K562 (cell line): ENCODE results near the gene CPSF4L. TPM values are rescaled to one million over a fixed set of nuclear protein-coding genes. Genes with fewer than 3 reads are reported as not detected.

Source experiments
- ATAC-seq: fragments of 200-7000 bp; cut with Tn5 transposase; 3 replicates; pipeline ENCODE4 v1.9.1; 2020; ENCODE audit warnings: moderate library complexity
- BruUV-seq: library from RNA; stranded (reverse); fragments of 400-500 nt; replicated peaks from 2 replicates; lab custom pipeline; 2021; lab: Mats Ljungman, UMichigan
- CTCF ChIA-PET: fragments of 300-600 bp; formaldehyde crosslinking; extraction: SDS; loops from one replicate; lab custom pipeline; 2021; ENCODE audit warnings: low intra/inter-chr PET ratio; lab: Yijun Ruan, JAX
- POLR2A ChIA-PET: fragments of 300-600, 350-650 bp; sonication (Branson Sonifier 250); formaldehyde crosslinking; extraction: SDS; loops from one replicate; lab custom pipeline; 2021; ENCODE audit warnings: antibody characterized with exemption, inconsistent platforms; lab: Yijun Ruan, JAX
- DNase-seq, 4 experiments: peaks; one replicate each; pipeline versions ENCODE4 v3.0.0 to v3.0.0-alpha.2; 2011 to 2018; ENCODE audit warnings: low spot score in 3 of 4, mixed read lengths in 3 of 4; ENCODE audit errors: extremely low read depth in 1 of 4
- FAIRE-seq: peaks from 2 replicates; lab custom pipeline; 2011; peaks lifted over from hg19 to GRCh38; lab: Jason Lieb, UNC
- H2AFZ ChIP-seq: 2 replicates; pipeline ENCODE4 v1.6.0; 2011; ENCODE audit warnings: low read depth, low read length, control low read depth, inconsistent platforms
- H3K27ac ChIP-seq: fragments of 200-600 bp; 3 replicates; pipeline ENCODE4 v1.8.0; 2011; ENCODE audit warnings: low read depth, mild to moderate bottlenecking, control low read depth, inconsistent platforms, low read length, moderate library complexity, mixed read lengths; ENCODE audit errors: extremely low read depth
- H3K27me3 ChIP-seq, 2 experiments: fragments of 300-600 bp in 1 of 2; 2 replicates in 1 of 2; 3 replicates in 1 of 2; pipeline versions ENCODE4 v1.6.0 to v1.8.0; 2011; ENCODE audit warnings: inconsistent platforms in 2 of 2, low read length in 2 of 2, mild to moderate bottlenecking in 1 of 2, mixed read lengths in 1 of 2, moderate library complexity in 1 of 2; ENCODE audit not compliant: control insufficient read depth in 2 of 2, insufficient read depth in 2 of 2
- H3K36me3 ChIP-seq: fragments of 300-600 bp; 3 replicates; pipeline ENCODE4 v1.8.0; 2011; ENCODE audit warnings: mild to moderate bottlenecking, low read length, inconsistent platforms; ENCODE audit not compliant: control insufficient read depth, insufficient read depth
- H3K4me1 ChIP-seq, 2 experiments: fragments of 200-600 bp in 1 of 2; replicated peaks in 1 of 2; 2 replicates in 1 of 2; 3 replicates in 1 of 2; pipeline versions ENCODE4 v1.5.1 to v1.8.0; 2011; ENCODE audit warnings: inconsistent platforms in 2 of 2, low read length in 2 of 2, mild to moderate bottlenecking in 1 of 2, mixed read lengths in 1 of 2, moderate library complexity in 1 of 2; ENCODE audit not compliant: control insufficient read depth in 2 of 2, insufficient read depth in 2 of 2
- H3K4me2 ChIP-seq: 2 replicates; pipeline ENCODE4 v1.6.1; 2011; ENCODE audit warnings: low read length, control low read depth, inconsistent platforms, mixed read lengths; ENCODE audit not compliant: insufficient read depth
- H3K4me3 ChIP-seq: fragments of 200-600 bp; sonication (generic), shearing (Covaris generic); 2 replicates; pipeline ENCODE4 v1.5.1; 2016; ENCODE audit warnings: control low read depth, inconsistent platforms
- H3K79me2 ChIP-seq: fragments of 200-600 bp; 3 replicates; pipeline ENCODE4 v1.8.0; 2011; ENCODE audit warnings: low read length, inconsistent platforms; ENCODE audit not compliant: control insufficient read depth, insufficient read depth
- H3K9ac ChIP-seq, 2 experiments: 2 replicates each; pipeline versions ENCODE4 v1.6.0 to v1.6.1; 2011; ENCODE audit warnings: low read depth in 2 of 2, low read length in 2 of 2, control low read depth in 1 of 2, inconsistent platforms in 1 of 2, mild to moderate bottlenecking in 1 of 2, mixed read lengths in 1 of 2; ENCODE audit not compliant: insufficient read depth in 1 of 2
- H3K9me1 ChIP-seq: one replicate; pipeline ENCODE4 v1.6.0; 2011; ENCODE audit warnings: inconsistent platforms, mild to moderate bottlenecking, low read length, moderate library complexity; ENCODE audit not compliant: control insufficient read depth, insufficient read depth
- H3K9me3 ChIP-seq: replicated peaks from 2 replicates; pipeline ENCODE4 v1.5.1; 2011; ENCODE audit warnings: low read depth, low read length, inconsistent platforms; ENCODE audit not compliant: control insufficient read depth, insufficient read depth
- H4K20me1 ChIP-seq: replicated peaks from 2 replicates; pipeline ENCODE4 v1.6.1; 2011; ENCODE audit warnings: low read length, inconsistent platforms, mixed read lengths; ENCODE audit not compliant: control insufficient read depth, insufficient read depth
- ETS1 ChIP-seq: conservative IDR thresholded peaks from 2 replicates; pipeline ENCODE4 v1.6.1; 2011; ENCODE audit warnings: low read depth, mild to moderate bottlenecking, low read length; ENCODE audit not compliant: control insufficient read depth
- EZH2 ChIP-seq: IDR thresholded peaks from 2 replicates; pipeline ENCODE4 v1.6.1; 2012; ENCODE audit warnings: low read depth, mild to moderate bottlenecking, inconsistent platforms, low read length, borderline replicate concordance
- FOXM1 ChIP-seq, 2 experiments: fragments of 450-650 bp in 1 of 2; sonication (generic) in 1 of 2; formaldehyde crosslinking in 1 of 2; IDR thresholded peaks; 2 replicates each; pipeline versions ENCODE4 v1.6.1 to v1.9.0; 2017 to 2022; ENCODE audit warnings: low read depth in 2 of 2, mild to moderate bottlenecking in 2 of 2, missing genetic modification reagents in 1 of 2, moderate library complexity in 1 of 2
- GATAD2A ChIP-seq: fragments of 450-650 bp; IDR thresholded peaks from 2 replicates; pipeline ENCODE4 v1.6.1; 2017
- MTA2 ChIP-seq: fragments of 450-650 bp; IDR thresholded peaks from 2 replicates; pipeline ENCODE4 v1.6.1; 2016; ENCODE audit warnings: low read depth
- MXI1 ChIP-seq: IDR thresholded peaks from 2 replicates; pipeline ENCODE4 v1.6.1; 2011; ENCODE audit warnings: low read depth, mild to moderate bottlenecking, improper control_type of control experiment, low read length
- NEUROD1 ChIP-seq: fragments of 150-350 bp; IDR thresholded peaks from 2 replicates; pipeline ENCODE4 v1.6.1; 2014; ENCODE audit warnings: borderline replicate concordance, low read length, low read depth; ENCODE audit not compliant: partially characterized antibody
- RBM34 ChIP-seq: fragments of 200-400 bp; formaldehyde crosslinking; IDR thresholded peaks from 2 replicates; pipeline ENCODE4 v1.6.1; 2018; ENCODE audit warnings: low read length, borderline replicate concordance; ENCODE audit not compliant: insufficient read depth
- STAT5B ChIP-seq: fragments of 250-450 bp; sonication (Bioruptor Pico); IDR thresholded peaks from 2 replicates; pipeline ENCODE4 v1.8.0; 2021; ENCODE audit warnings: mild to moderate bottlenecking, inconsistent platforms
- ZNF175 ChIP-seq: fragments of 200-800 bp; sonication (Bioruptor generic); IDR thresholded peaks from 2 replicates; pipeline ENCODE4 v1.6.1; 2016; ENCODE audit warnings: low read depth, mild to moderate bottlenecking, missing genetic modification characterization, missing compliant biosample characterization
- ZNF589 ChIP-seq: fragments of 200-800 bp; sonication (Bioruptor generic); IDR thresholded peaks from 2 replicates; pipeline ENCODE4 v1.6.1; 2016; ENCODE audit warnings: low read depth, missing genetic modification characterization, missing compliant biosample characterization
- WGBS: fragments of 100-300 bp; shearing (Covaris generic); methylation state at CpG from one replicate; pipeline ENCODE4 v1.1.6; 2016; ENCODE audit warnings: low coverage, mixed read lengths; ENCODE audit not compliant: insufficient coverage; ENCODE audit errors: missing lambda C conversion rate; 5-methylcytosine and 5-hydroxymethylcytosine counted together
- in situ Hi-C: fragments of 300-500 bp; cut with MboI; formaldehyde crosslinking; loops from 4 replicates; pipeline ENCODE4 v1.15.0; 2018; ENCODE audit warnings: inconsistent platforms, mixed read lengths
- intact Hi-C: fragments of 100-400 bp; cut with micrococcal nuclease; formaldehyde crosslinking; loops from 2 replicates; pipeline ENCODE4 v1.14.2; 2022
- polyA plus RNA-seq, 8 experiments: library from polyadenylated mRNA; depleted of rRNA in 4 of 8; stranded (reverse) in 5 of 8; unstranded in 3 of 8; fragments of >200 nt; fragmentation: Nextera tagmentation in 2 of 8; fragmentation: Illumina TruSeq in 1 of 8; extraction: Ambion mirVana in 2 of 8; extraction: Trizol in 1 of 8; gene quantifications; 2 replicates each; pipeline versions ENCODE4 v1.2.1 to v1.2.3, GENCODE V29; 2011 to 2014; ENCODE audit warnings: inconsistent platforms in 1 of 8, missing spikeins in 1 of 8
- total RNA-seq, 7 experiments: library from RNA; depleted of rRNA in 6 of 7; stranded (reverse); fragments of >200 nt in 6 of 7; fragmentation: Illumina TruSeq in 2 of 7; extraction: Trizol in 2 of 7; gene quantifications; 2 replicates each; pipeline versions ENCODE4 v1.2.1 to v1.2.3, GENCODE V29; 2011 to 2021; ENCODE audit warnings: low replicate concordance in 1 of 7
- TF ChIP-seq, protein P1 (sequence below): fragments of 250-450 bp; sonication (Bioruptor Pico); IDR thresholded peaks from 2 replicates; pipeline ENCODE4 v1.4.0; 2020; ENCODE audit warnings: borderline replicate concordance
- TF ChIP-seq, protein P2 (sequence below): fragments of 450-650 bp; conservative IDR thresholded peaks from 2 replicates; pipeline ENCODE4 v1.6.1; 2016; ENCODE audit warnings: missing genetic modification characterization, low read depth, mild to moderate bottlenecking, missing compliant biosample characterization, moderate library complexity
- TF ChIP-seq, protein P3 (sequence below): sonication (generic); formaldehyde crosslinking; IDR thresholded peaks from 2 replicates; pipeline ENCODE4 v1.8.0; 2022; ENCODE audit warnings: mild to moderate bottlenecking, missing genetic modification reagents

The CPSF4L gene
- total and polyA plus RNA-seq, 9 of the 15 experiments (the other 6 are each of a cell fraction or from before 2014, with no cell fraction given), result not detected

- TF ChIP-seq, protein P1, sequence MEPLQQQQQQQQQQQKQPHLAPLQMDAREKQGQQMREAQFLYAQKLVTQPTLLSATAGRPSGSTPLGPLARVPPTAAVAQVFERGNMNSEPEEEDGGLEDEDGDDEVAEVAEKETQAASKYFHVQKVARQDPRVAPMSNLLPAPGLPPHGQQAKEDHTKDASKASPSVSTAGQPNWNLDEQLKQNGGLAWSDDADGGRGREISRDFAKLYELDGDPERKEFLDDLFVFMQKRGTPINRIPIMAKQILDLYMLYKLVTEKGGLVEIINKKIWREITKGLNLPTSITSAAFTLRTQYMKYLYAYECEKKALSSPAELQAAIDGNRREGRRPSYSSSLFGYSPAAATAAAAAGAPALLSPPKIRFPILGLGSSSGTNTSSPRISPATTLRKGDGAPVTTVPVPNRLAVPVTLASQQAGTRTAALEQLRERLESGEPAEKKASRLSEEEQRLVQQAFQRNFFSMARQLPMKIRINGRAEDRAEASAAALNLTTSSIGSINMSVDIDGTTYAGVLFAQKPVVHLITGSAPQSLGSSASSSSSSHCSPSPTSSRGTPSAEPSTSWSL (CRISPR knock-in tag), result no peak
- TF ChIP-seq ETS1 (no peak), GATAD2A (no peak)
Measured at GRCh38 chr17:73280191-73280590, 18.5 kb upstream of the CPSF4L start (continued).

DNA sequence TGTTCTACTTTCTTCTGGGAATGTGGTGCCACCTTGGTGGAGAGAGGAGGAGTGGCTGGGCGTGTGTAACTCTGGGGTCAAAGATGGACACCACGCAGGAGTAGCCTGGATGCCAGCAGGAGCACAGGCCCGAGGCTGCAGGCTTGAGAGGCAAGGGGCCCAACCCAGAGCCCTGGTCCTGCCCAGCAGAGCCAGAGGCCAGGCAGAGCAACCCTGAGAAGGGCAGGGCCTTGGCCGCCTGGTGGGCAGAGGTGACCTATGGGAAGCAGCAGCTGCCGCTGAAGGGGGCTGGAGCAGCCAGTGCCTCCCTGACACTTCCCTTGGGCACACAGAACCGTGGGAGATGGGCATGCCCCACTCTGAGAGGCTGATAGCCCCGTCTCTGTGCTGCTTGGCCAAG is 18.0 kb upstream of the CPSF4L start:
- Histone ChIP-seq H3K4me3 (no peak overlapping the region), H3K79me2 (no peaks in the 10 kb centered on the region), H3K36me3 (peaks cover 5% of the 10 kb centered on the region; the same call in 1 of the 3 replicates), H3K9ac (no peak overlapping the region; a peak in 1 of 4 replicates), H3K9me1 (no peaks in the 10 kb centered on the region), H4K20me1 (no peaks in the 10 kb centered on the region), H3K9me3 (no peaks in the 10 kb centered on the region), H3K4me2 (no peak overlapping the region), H2AFZ (no peak overlapping the region), H3K27me3 (peaks cover 0 to 1% of the 10 kb centered on the region in 2 experiments; a peak in 2 of 5 replicates), H3K4me1 (peaks cover 0 to 11% of the 10 kb centered on the region in 2 experiments; a peak in 3 of 5 replicates), H3K27ac (no peak overlapping the region)
- in situ Hi-C loops, result no loop called here
- FAIRE-seq, result no peak
- no TSS peak for BruUV-seq
- no peak for DNase-seq
- WGBS, result 43% methylated on average over 7 of the region's 7 CpGs
- no peak for ATAC-seq
- intact Hi-C loops, result no loop called here
- CTCF ChIA-PET, result interaction anchor here (0.5 kb wide), 1 partner anchor 80 kb away, joined by 3 read pairs; no protein-coding TSS in a partner anchor
- POLR2A ChIA-PET, result interaction anchor here (1.1 kb wide), 1 partner anchor 13 kb away, joined by 3 read pairs; no protein-coding TSS in a partner anchor
- TF ChIP-seq NEUROD1 (no peak), MTA2 (no peak), STAT5B (CRISPR knock-in tag) (no peak), ZNF589 (CRISPR knock-in tag) (no peak), EZH2 (no peak), ZNF175 (CRISPR knock-in tag) (no peak), FOXM1 (IDR thresholded peaks at IDR 0.05; ENCODE audit: low read depth) (no peak), FOXM1 (CRISPR knock-in tag; IDR thresholded peaks at IDR 0.05; ENCODE audit: low read depth) (no peak), MXI1 (no peak), RBM34 (no peak)
- TF ChIP-seq, protein P2, sequence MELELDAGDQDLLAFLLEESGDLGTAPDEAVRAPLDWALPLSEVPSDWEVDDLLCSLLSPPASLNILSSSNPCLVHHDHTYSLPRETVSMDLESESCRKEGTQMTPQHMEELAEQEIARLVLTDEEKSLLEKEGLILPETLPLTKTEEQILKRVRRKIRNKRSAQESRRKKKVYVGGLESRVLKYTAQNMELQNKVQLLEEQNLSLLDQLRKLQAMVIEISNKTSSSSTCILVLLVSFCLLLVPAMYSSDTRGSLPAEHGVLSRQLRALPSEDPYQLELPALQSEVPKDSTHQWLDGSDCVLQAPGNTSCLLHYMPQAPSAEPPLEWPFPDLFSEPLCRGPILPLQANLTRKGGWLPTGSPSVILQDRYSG (tag), result no peak
- TF ChIP-seq, protein P3, sequence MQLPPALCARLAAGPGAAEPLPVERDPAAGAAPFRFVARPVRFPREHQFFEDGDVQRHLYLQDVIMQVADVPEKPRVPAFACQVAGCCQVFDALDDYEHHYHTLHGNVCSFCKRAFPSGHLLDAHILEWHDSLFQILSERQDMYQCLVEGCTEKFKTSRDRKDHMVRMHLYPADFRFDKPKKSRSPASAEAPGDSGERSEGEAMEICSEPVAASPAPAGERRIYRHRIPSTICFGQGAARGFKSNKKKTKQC (CRISPR knock-in tag), result no peak
